HepG2 (cell line): ENCODE results near the gene ADAM19. TPM values are rescaled to one million over a fixed set of nuclear protein-coding genes. Genes with fewer than 3 reads are reported as not detected.

Experiments used
- ATAC-seq: fragments of 200-7000 bp; cut with Tn5 transposase; 3 replicates; pipeline ENCODE4 v1.9.1; 2020; ENCODE audit warnings: mild to moderate bottlenecking, moderate library complexity
- BruUV-seq: library from RNA; stranded (reverse); fragments of 400-500 nt; replicated peaks from 2 replicates; lab custom pipeline; 2021; lab: Mats Ljungman, UMichigan
- CTCF ChIA-PET: fragments of 300-600 bp; formaldehyde crosslinking; extraction: SDS; loops from one replicate; lab custom pipeline; 2021; ENCODE audit warnings: low total read pairs, inconsistent platforms, low intra/inter-chr PET ratio; lab: Yijun Ruan, JAX
- POLR2A ChIA-PET: fragments of 350-600 bp; sonication (Branson Sonifier 250); formaldehyde crosslinking; loops from one replicate; lab custom pipeline; 2020; ENCODE audit warnings: antibody characterized with exemption, inconsistent platforms; lab: Yijun Ruan, JAX
- DNase-seq: peaks from one replicate; pipeline ENCODE4 v3.0.0-alpha.2; 2015; ENCODE audit warnings: low spot score
- FAIRE-seq: peaks from 3 replicates; lab custom pipeline; 2011; peaks lifted over from hg19 to GRCh38; lab: Jason Lieb, UNC
- H2AFZ ChIP-seq: one replicate; pipeline ENCODE4 v1.6.1; 2011; ENCODE audit warnings: low read length, inconsistent platforms
- H3K27ac ChIP-seq: fragments of 300-600 bp; 3 replicates; pipeline ENCODE4 v1.8.0; 2011; ENCODE audit warnings: mixed run types, mild to moderate bottlenecking, mixed read lengths, low read length, inconsistent platforms; ENCODE audit not compliant: insufficient read depth; ENCODE audit errors: extremely low read length
- H3K27me3 ChIP-seq, 2 experiments: fragments of 200-600 bp in 1 of 2; 2 replicates in 1 of 2; 3 replicates in 1 of 2; pipeline versions ENCODE4 v1.6.0 to v1.8.0; 2011; ENCODE audit warnings: low read length in 2 of 2, mild to moderate bottlenecking in 2 of 2, moderate library complexity in 2 of 2, inconsistent platforms in 1 of 2; ENCODE audit not compliant: insufficient read depth in 2 of 2, control insufficient read depth in 1 of 2
- H3K36me3 ChIP-seq, 2 experiments: fragments of 200-600 bp in 1 of 2; replicated peaks in 1 of 2; 2 replicates in 1 of 2; 3 replicates in 1 of 2; pipeline versions ENCODE4 v1.5.1 to v1.8.0; 2011; ENCODE audit warnings: low read length in 2 of 2, inconsistent platforms in 1 of 2; ENCODE audit not compliant: insufficient read depth in 2 of 2, control insufficient read depth in 1 of 2
- H3K4me1 ChIP-seq: 2 replicates; pipeline ENCODE4 v1.5.1; 2012; ENCODE audit warnings: low read length, inconsistent platforms; ENCODE audit not compliant: insufficient read depth
- H3K4me2 ChIP-seq: 2 replicates; pipeline ENCODE4 v1.6.0; 2011; ENCODE audit warnings: low read depth, low read length, inconsistent platforms
- H3K4me3 ChIP-seq, 3 experiments: fragments of 200-600 bp in 1 of 3; sonication (generic), shearing (Covaris generic) in 1 of 3; replicated peaks in 1 of 3; 2 replicates each; pipeline ENCODE4 v1.5.1; 2011 to 2016; ENCODE audit warnings: low read length in 3 of 3, inconsistent platforms in 2 of 3, low read depth in 2 of 3, mild to moderate bottlenecking in 2 of 3, control low read depth in 1 of 3, mixed read lengths in 1 of 3; ENCODE audit not compliant: insufficient read depth in 1 of 3
- H3K79me2 ChIP-seq: one replicate; pipeline ENCODE4 v1.6.1; 2011; ENCODE audit warnings: low read length, inconsistent platforms; ENCODE audit not compliant: insufficient read depth
- H3K9ac ChIP-seq: 2 replicates; pipeline ENCODE4 v1.6.0; 2011; ENCODE audit warnings: mild to moderate bottlenecking, low read depth, low read length, inconsistent platforms; ENCODE audit not compliant: insufficient read depth
- H3K9me3 ChIP-seq: 2 replicates; pipeline ENCODE4 v1.5.1; 2012; ENCODE audit warnings: mild to moderate bottlenecking, low read length
- H4K20me1 ChIP-seq: 2 replicates; pipeline ENCODE4 v1.6.0; 2011; ENCODE audit warnings: inconsistent platforms, mild to moderate bottlenecking, low read length, moderate library complexity; ENCODE audit not compliant: insufficient read depth
- CC2D1A ChIP-seq: sonication (generic); formaldehyde crosslinking; IDR thresholded peaks from 2 replicates; pipeline ENCODE4 v1.8.1; 2023; ENCODE audit warnings: mild to moderate bottlenecking, missing genetic modification reagents
- CEBPB ChIP-seq: IDR thresholded peaks from 2 replicates; pipeline ENCODE4 v1.6.1; 2011; ENCODE audit warnings: low read depth, low read length, improper control_type of control experiment, borderline replicate concordance
- CREB3 ChIP-seq: sonication (generic); formaldehyde crosslinking; IDR thresholded peaks from 2 replicates; pipeline ENCODE4 v1.5.0; 2020; ENCODE audit warnings: missing genetic modification reagents
- DBP ChIP-seq: sonication (generic); formaldehyde crosslinking; IDR thresholded peaks from 2 replicates; pipeline ENCODE4 v1.4.0; 2020; ENCODE audit warnings: missing genetic modification reagents; ENCODE audit errors: not compliant biosample characterization
- E2F1 ChIP-seq: sonication (generic); formaldehyde crosslinking; IDR thresholded peaks from 2 replicates; pipeline ENCODE4 v1.5.0; 2020; ENCODE audit warnings: missing genetic modification reagents
- FOXK2 ChIP-seq: fragments of 450-650 bp; IDR thresholded peaks from 2 replicates; pipeline ENCODE4 v1.6.1; 2016
- HDAC1 ChIP-seq: sonication (generic); formaldehyde crosslinking; IDR thresholded peaks from 2 replicates; pipeline ENCODE4 v1.5.1; 2020; ENCODE audit warnings: mild to moderate bottlenecking, missing genetic modification reagents
- HMG20A ChIP-seq: IDR thresholded peaks from 2 replicates; pipeline ENCODE4 v1.6.1; 2016; ENCODE audit warnings: borderline replicate concordance
- NCOA1 ChIP-seq: sonication (generic); formaldehyde crosslinking; IDR thresholded peaks from 2 replicates; pipeline ENCODE4 v1.9.0; 2021; ENCODE audit warnings: missing genetic modification reagents
- RBFOX2 ChIP-seq: fragments of 200-400 bp; formaldehyde crosslinking; IDR thresholded peaks from 2 replicates; pipeline ENCODE4 v1.6.1; 2017; ENCODE audit warnings: low read depth, mild to moderate bottlenecking, low read length
- ZBTB4 ChIP-seq: sonication (generic); formaldehyde crosslinking; IDR thresholded peaks from 2 replicates; pipeline ENCODE4 v1.4.0; 2020; ENCODE audit warnings: missing genetic modification reagents, mild to moderate bottlenecking, borderline replicate concordance
- ZC3H4 ChIP-seq: sonication (generic); formaldehyde crosslinking; IDR thresholded peaks from 2 replicates; pipeline ENCODE4 v1.4.0; 2020; ENCODE audit warnings: missing genetic modification reagents, borderline replicate concordance
- ZNF292 ChIP-seq: sonication (generic); formaldehyde crosslinking; IDR thresholded peaks from 2 replicates; pipeline ENCODE4 v1.8.1; 2022; ENCODE audit warnings: mild to moderate bottlenecking, low read depth, missing genetic modification reagents, borderline replicate concordance
- ZNF343 ChIP-seq: sonication (generic); formaldehyde crosslinking; IDR thresholded peaks from 2 replicates; pipeline ENCODE4 v1.4.0; 2020; ENCODE audit warnings: mild to moderate bottlenecking, missing genetic modification reagents
- ZNF414 ChIP-seq: sonication (generic); formaldehyde crosslinking; IDR thresholded peaks from 2 replicates; pipeline ENCODE4 v1.5.0; 2020; ENCODE audit warnings: missing genetic modification reagents
- WGBS: methylation state at CpG from one replicate; pipeline ENCODE4 v1.1.6; 2017; ENCODE audit warnings: low lambda C conversion rate; 5-methylcytosine and 5-hydroxymethylcytosine counted together
- in situ Hi-C: cut with HindIII; loops from 2 replicates; pipeline ENCODE4 v1.10.0; 2017; ENCODE audit warnings: low pct_unique_long_range_greater_than_20kb; ENCODE audit not compliant: extremely low pct_ligation_motif_present
- intact Hi-C: fragments of 100-400 bp; cut with micrococcal nuclease; formaldehyde crosslinking; loops from one replicate; pipeline ENCODE4 v1.10.0; 2022; ENCODE audit not compliant: unreplicated experiment
- polyA plus RNA-seq, 8 experiments: library from polyadenylated mRNA; depleted of rRNA in 3 of 8; stranded (reverse) in 7 of 8; unstranded in 1 of 8; fragments of >200 nt; fragmentation: Illumina TruSeq in 4 of 8; extraction: Trizol in 4 of 8; gene quantifications; 2 replicates each; pipeline versions ENCODE4 v1.2.1 to v1.2.3, GENCODE V29; 2011 to 2016; ENCODE audit warnings: low read depth in 4 of 8, missing spikeins in 1 of 8, mixed read lengths in 1 of 8; ENCODE audit not compliant: insufficient read depth in 1 of 8
- total RNA-seq, 5 experiments: library from RNA; depleted of rRNA; stranded (reverse); fragments of >200 nt; fragmentation: Illumina TruSeq; extraction: Trizol; gene quantifications; 2 replicates each; pipeline ENCODE4 v1.2.3, GENCODE V29; 2016; ENCODE audit warnings: low read depth in 1 of 5

ADAM19 gene
- total and polyA plus RNA-seq, 2 of the 13 experiments (the other 11 are each of a cell fraction or from before 2014, with no cell fraction given): 0.38 to 0.74 TPM

GRCh38 chr5:157554179-157555036 is 21.2 kb downstream of the ADAM19 start:
- FAIRE-seq (no peak), ATAC-seq (no peak), DNase-seq (no peak)
- Histone ChIP-seq H3K79me2 (no peaks in the 10 kb centered on the region), H2AFZ (no peak overlapping the region), H3K27ac (no peak overlapping the region), H3K9me3 (no peaks in the 10 kb centered on the region), H3K36me3 (no peaks in the 10 kb centered on the region), H3K27me3 (no peaks in the 10 kb centered on the region), H3K9ac (no peak overlapping the region), H3K4me2 (no peak overlapping the region), H4K20me1 (no peaks in the 10 kb centered on the region), H3K4me3 (no peak overlapping the region), H3K4me1 (peaks cover 26% of the 10 kb centered on the region)
- ChIA-PET CTCF (no interaction called here), POLR2A (no interaction called here)
- in situ Hi-C loops (no loop called here), intact Hi-C loops (no loop called here)
- BruUV-seq: no TSS peak
- TF ChIP-seq ZNF414 (CRISPR knock-in tag): no peak
- TF ChIP-seq ZNF343 (CRISPR knock-in tag): no peak
- TF ChIP-seq NCOA1 (CRISPR knock-in tag): no peak
- TF ChIP-seq HMG20A (CRISPR knock-in tag): no peak
- no peak for TF ChIP-seq DBP
- no peak for TF ChIP-seq ZNF292
- TF ChIP-seq CC2D1A (CRISPR knock-in tag): no peak
- TF ChIP-seq RBFOX2: no peak
- TF ChIP-seq CREB3: no peak
- TF ChIP-seq E2F1 (CRISPR knock-in tag): no peak
- TF ChIP-seq FOXK2: no peak
- TF ChIP-seq ZC3H4 (CRISPR knock-in tag): no peak
- TF ChIP-seq CEBPB: no peak
- no peak for TF ChIP-seq ZBTB4 (CRISPR knock-in tag)
- TF ChIP-seq HDAC1: no peak
- WGBS: 43% methylated on average over 8 of the region's 10 CpGs
